OCI-M2 (cell line): Measurements from ENCODE around the gene RNF215.

Experiments
- DNase-seq: peaks from one replicate; lab custom pipeline; 2025; ENCODE audit not compliant: unreplicated experiment; lab: John Stamatoyannopoulos, UW

Gene RNF215

GRCh38 chr22:30386960-30387827 is at the start of gene RNF215:
TSS of gene RNF215 (minus strand) at chr22:30387411. CDS start at chr22:30387313, 98 bp downstream.
- DNase-seq = no peak

GRCh38 chr22:30436196-30436595 is 49.0 kb upstream of the RNF215 start:
- DNase-seq = no peak

DNA sequence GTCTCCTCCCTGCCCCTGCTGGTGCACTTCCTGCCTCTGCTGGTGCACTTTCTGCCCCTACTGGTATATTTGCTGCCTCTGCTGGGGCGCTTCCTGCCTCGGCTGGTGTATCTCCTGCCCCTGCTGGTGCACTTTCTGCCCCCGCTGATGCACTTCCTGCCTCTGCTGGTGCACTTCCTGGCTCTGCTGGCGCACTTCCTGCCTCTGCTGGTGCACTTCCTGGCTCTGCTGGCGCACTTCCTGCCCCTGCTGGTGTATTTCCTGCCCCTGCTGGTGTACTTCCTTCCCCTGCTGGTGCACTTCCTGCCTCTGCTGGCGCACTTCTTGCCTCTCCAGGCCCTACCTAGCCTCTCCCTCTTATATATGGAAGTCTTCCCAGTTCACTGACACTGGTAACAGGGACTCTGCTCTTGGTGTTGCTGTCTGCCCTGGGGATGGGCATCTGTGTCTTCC is 48.5 kb upstream of the RNF215 start:
- DNase-seq = no peak

GRCh38 chr22:30434843-30435242 is 47.6 kb upstream of the RNF215 start:
- no peak for DNase-seq

GRCh38 chr22:30433773-30434172 is 46.6 kb upstream of the RNF215 start:
- no peak for DNase-seq

DNA sequence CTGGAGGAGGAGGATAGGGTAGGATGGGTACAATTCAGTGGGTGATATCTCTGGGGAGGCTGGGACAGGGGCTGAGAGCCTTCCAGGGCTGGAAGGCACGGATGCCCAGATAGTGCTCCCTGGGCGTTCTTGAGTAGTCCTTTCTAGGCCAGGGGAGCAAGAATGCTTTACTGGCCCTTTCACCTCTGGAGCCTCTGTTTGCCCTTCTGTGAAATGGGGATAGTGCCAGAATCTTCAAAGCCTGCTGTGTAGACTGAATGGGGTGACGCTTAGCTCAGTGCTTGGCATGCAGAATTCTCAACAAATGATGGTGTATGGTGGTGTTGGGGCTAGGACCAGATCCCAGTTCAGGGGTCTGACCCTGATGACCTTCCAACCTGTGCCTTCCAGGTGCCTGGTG is 46.0 kb upstream of the RNF215 start:
- DNase-seq = no peak

DNA sequence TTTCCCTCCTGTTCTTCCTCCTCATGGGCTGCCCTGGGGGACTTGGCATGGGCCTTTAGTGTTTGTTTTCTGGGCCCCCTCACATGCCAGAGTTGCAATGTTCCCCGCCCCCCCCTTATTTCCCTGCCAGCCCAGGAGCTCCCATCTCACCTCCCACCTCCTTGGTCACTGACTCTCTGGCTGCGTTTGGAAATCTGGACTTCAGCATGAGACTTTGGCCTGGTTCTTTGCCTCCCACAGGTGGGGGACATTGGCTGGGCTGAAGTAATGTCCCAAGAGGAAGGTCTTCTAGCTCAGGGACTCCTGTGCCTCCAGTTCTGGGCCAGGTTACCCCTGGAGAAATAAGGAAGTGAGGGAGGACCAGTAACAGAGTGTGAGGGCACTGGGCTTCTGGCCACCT is 45.3 kb upstream of the RNF215 start:
- no peak for DNase-seq

DNA sequence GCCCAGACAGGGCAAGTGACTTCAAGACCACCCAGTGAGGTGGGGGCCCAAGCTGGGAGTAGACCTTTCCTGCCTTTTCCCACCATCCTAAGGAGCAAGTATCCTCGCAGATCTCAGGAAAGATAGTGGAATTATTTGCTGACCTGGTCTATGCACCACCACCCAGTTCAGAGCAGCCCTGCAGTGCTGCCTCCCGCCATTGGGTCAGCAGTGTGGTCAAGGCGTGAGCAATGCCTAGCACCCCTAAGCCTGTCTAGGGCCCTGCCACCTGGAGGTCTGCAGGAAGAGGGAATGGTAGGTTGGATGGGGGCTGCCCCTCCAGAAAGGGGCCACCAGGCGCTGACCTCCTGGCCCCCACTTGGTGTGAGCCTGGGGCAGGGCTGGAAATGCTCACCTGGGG is 44.9 kb upstream of the RNF215 start:
- DNase-seq = no peak

- DNase-seq = no peak
These were observed 43.7 kb upstream of the RNF215 start for GRCh38 chr22:30430933-30431332.

- no peak for DNase-seq
These were observed 42.7 kb upstream of the RNF215 start for GRCh38 chr22:30429887-30430286.

- DNase-seq = no peak
These were observed 40.7 kb upstream of the RNF215 start for GRCh38 chr22:30427871-30428270.

DNA sequence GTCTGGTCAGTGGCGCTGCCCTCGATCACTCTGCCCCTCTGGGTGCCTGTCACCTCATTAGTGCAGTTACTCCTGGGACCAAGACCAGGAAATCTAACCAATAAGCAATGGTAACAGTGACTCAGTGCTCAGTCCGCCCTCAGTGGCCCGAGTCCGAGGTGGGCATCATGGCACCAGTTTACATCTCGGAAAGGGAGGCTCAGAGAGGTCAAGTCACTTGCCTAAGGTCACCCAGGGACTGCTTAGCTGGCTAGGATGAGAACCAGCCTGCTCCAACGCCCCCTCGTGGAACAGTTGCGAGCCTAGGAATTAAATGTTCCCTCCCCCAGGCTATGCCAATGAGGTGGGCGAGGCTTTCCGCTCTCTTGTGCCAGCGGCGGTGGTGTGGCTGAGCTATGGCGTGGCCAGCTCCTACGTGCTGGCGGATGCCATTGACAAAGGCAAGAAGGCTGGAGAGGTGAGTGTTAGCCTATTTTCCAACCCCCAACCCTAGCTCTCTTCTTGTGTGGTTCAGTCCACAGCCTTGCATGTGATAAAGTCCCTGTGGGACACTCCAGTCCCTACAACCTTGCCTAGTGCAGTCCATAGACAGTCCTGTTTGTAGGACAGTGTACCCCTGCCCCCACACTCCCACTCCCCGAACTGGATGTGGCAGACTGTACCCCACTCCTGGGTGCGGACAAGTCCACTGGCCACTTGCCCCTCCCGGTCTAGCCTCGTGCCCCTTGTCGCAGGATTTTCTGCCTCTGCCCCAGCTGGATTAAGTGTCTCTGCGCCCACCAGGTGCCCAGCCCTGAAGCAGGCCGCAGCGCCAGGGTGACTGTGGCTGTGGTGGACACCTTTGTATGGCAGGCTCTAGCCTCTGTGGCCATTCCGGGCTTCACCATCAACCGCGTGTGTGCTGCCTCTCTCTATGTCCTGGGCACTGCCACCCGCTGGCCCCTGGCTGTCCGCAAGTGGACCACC is 39.5 kb upstream of the RNF215 start:
- no peak for DNase-seq

GRCh38 chr22:30425616-30426387 is 38.6 kb upstream of the RNF215 start, which contains the start of gene MTFP1:
TSS of gene MTFP1 (plus strand) at chr22:30425768. CDS start at chr22:30425880, 112 bp downstream.
- DNase-seq = no peak

DNA sequence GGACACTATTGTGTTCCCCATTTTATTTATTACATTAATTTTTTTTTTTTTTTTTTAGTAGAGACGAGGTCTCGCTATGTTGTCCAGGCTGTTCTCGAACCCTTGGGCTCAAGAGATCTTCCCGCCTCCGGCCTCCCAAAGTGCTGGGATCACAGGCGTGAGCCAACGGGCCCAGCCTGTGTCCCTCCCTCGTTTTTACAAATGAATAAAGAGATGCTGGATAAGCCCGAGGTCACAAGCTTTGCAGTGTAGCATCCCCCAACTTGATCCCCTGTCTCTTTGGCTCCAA is 38.1 kb upstream of the RNF215 start:
- DNase-seq = no peak

- DNase-seq = no peak
These were observed 37.5 kb upstream of the RNF215 start for GRCh38 chr22:30424534-30425326.

DNA sequence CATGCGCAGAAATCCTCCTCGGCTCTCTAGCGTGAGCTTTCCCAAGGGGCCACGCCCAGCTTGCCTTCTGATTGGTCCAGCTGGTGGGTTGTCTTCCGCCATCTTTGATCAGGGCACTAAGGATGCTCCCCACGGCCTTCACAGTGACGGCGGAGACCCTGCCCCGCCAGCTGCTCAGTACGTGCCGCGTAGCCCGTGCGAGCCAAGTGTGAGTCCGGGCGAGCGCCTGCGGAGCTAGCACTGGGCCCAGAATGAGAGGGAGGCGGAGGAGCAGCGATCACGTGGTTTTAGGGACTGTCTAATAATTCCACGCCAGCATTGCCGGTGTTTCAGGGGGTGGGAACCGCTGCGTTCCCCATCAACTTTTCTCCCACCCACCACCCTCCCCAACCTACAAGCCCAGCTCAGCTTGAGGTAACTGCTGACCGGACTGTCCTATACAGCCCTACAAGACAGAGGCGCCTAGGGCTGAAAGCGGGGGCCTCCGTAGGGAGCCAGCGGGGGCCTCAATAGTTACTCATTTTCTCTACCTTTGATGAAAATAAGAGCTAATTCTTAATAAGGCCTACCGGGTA is 36.8 kb upstream of the RNF215 start:
- peak; percentile 95 for DNase-seq

GRCh38 chr22:30423301-30423958 is 36.2 kb upstream of the RNF215 start:
- no peak for DNase-seq

DNA sequence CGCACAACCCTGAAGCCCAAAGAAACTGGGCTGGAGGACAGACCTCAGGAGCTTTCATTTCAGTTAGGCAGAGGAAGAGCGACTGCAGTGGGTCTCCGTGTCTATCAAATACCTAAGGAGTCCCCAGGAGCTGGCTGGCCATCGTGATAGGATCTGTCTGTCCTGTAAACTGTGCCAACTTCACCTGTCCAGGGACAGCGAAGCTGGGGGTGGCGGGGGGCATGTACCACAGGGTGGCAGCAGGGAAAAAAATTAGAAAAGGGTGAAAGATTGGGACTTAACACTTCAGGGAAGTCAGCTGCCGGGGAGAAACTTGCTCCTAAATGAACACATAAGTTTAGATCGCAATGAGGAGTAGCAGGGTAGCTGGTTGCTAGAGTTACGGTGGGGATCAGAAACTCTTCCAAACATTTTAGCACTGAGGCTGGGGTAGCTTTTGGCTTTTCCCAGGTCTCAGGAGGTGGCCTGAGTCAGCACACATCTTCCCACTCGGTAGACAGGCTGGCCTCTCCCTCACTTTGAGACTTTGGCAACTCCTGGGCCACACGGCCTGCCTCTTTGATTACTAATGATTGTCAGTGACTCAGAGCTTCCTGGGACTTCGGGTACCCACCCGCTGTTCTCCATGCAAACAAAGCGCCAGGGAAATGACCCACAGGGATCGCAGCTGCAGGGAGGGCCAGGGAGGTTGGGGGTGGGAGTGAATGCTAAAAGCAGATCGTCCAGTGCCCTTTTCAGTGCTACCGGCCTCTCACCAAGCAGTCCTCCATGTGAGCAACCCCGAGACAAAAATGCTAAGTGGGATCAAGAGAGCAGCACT is 35.5 kb upstream of the RNF215 start:
- no peak for DNase-seq
